GM18951 (cell line): ENCODE data around the gene RAP2A.

Experiments
- POLR2A ChIP-seq: IDR thresholded peaks from 4 replicates; pipeline ENCODE4 v1.6.1; 2011; ENCODE audit warnings: mild to moderate bottlenecking; ENCODE audit not compliant: insufficient read length, insufficient read depth; ENCODE audit errors: extremely low read depth
- in situ Hi-C: fragments of 300-500 bp; cut with MboI; formaldehyde crosslinking; loops from one replicate; pipeline ENCODE4 v1.12.0; 2022; ENCODE audit warnings: low sequenced_read_pairs, mixed read lengths, inconsistent platforms; ENCODE audit not compliant: unreplicated experiment

The RAP2A gene

GRCh38 chr13:97401421-97401820 lies 32.5 kb upstream of the RAP2A start:
- no peak for TF ChIP-seq POLR2A
- in situ Hi-C loops, result no loop called here

GRCh38 chr13:97403893-97404750 lies 29.8 kb upstream of the RAP2A start:
- in situ Hi-C loops, result no loop called here
- TF ChIP-seq POLR2A, result no peak

GRCh38 chr13:97407540-97407939 lies 26.4 kb upstream of the RAP2A start:
- in situ Hi-C loops, result no loop called here

GRCh38 chr13:97408938-97409337 lies 25.0 kb upstream of the RAP2A start:
- in situ Hi-C loops, result no loop called here

More at GRCh38 chr13:97407540-97407939, 26.4 kb upstream of the RAP2A start:
- no peak for TF ChIP-seq POLR2A

GRCh38 chr13:97411984-97412383 lies 22.0 kb upstream of the RAP2A start:
- in situ Hi-C loops, result no loop called here
- no peak for TF ChIP-seq POLR2A

More at GRCh38 chr13:97408938-97409337, 25.0 kb upstream of the RAP2A start:
- no peak for TF ChIP-seq POLR2A

GRCh38 chr13:97413694-97414093 lies 20.3 kb upstream of the RAP2A start:
- no peak for TF ChIP-seq POLR2A

GRCh38 chr13:97414392-97414791 lies 19.6 kb upstream of the RAP2A start:
- in situ Hi-C loops, result no loop called here
- TF ChIP-seq POLR2A, result no peak

More at GRCh38 chr13:97413694-97414093, 20.3 kb upstream of the RAP2A start:
- in situ Hi-C loops, result no loop called here

- TF ChIP-seq POLR2A, result no peak
- in situ Hi-C loops, result no loop called here
Observed at GRCh38 chr13:97417698-97418097, 16.3 kb upstream of the RAP2A start.

- in situ Hi-C loops, result no loop called here
- no peak for TF ChIP-seq POLR2A
Observed at GRCh38 chr13:97422118-97423054, 11.6 kb upstream of the RAP2A start.

- in situ Hi-C loops, result no loop called here
- no peak for TF ChIP-seq POLR2A
Observed at GRCh38 chr13:97423300-97424045, 10.5 kb upstream of the RAP2A start.

- in situ Hi-C loops, result no loop called here
Observed at GRCh38 chr13:97425590-97425989, 8.4 kb upstream of the RAP2A start.

GRCh38 chr13:97426695-97427094 lies 7.3 kb upstream of the RAP2A start:
- in situ Hi-C loops, result no loop called here
- no peak for TF ChIP-seq POLR2A

More at GRCh38 chr13:97425590-97425989, 8.4 kb upstream of the RAP2A start:
- TF ChIP-seq POLR2A, result no peak

- TF ChIP-seq POLR2A, result no peak
- in situ Hi-C loops, result no loop called here
Observed at GRCh38 chr13:97429681-97430081, 4.3 kb upstream of the RAP2A start.

- in situ Hi-C loops, result no loop called here
Observed at GRCh38 chr13:97430296-97430695, 3.7 kb upstream of the RAP2A start.

More at GRCh38 chr13:97430296-97430695, 3.7 kb upstream of the RAP2A start:
- no peak for TF ChIP-seq POLR2A
